GM12878 (cell line): ENCODE data around the gene APC2. TPM values are rescaled to one million over a fixed set of nuclear protein-coding genes. Genes with fewer than 3 reads are reported as not detected.
A peak's percentile ranks its signal among the peaks of the same experiment; 100 is the strongest.

Experiments
- ASH2L ChIP-seq: fragments of 300-600, 200-600 bp; sonication (generic); IDR thresholded peaks from 2 replicates; pipeline ENCODE4 v1.6.1; 2017; ENCODE audit warnings: low read depth, mild to moderate bottlenecking, borderline replicate concordance
- CBFB ChIP-seq: IDR thresholded peaks from 2 replicates; pipeline ENCODE4 v1.6.1; 2016; ENCODE audit warnings: antibody characterized with exemption, low read depth
- CHD4 ChIP-seq: fragments of 200-600 bp; sonication (generic); IDR thresholded peaks from 2 replicates; pipeline ENCODE4 v1.6.1; 2016; ENCODE audit warnings: mild to moderate bottlenecking
- EED ChIP-seq: sonication (generic); IDR thresholded peaks from 2 replicates; pipeline ENCODE4 v1.6.1; 2016; ENCODE audit warnings: antibody characterized with exemption, low read depth
- EGR1 ChIP-seq, 2 experiments: IDR thresholded peaks; 1 replicate in 1 of 2; 2 replicates in 1 of 2; pipeline ENCODE4 v1.6.1; 2011 to 2012; ENCODE audit warnings: low read depth in 2 of 2, low read length in 2 of 2, borderline replicate concordance in 1 of 2, mild to moderate bottlenecking in 1 of 2, moderate library complexity in 1 of 2
- EP300 ChIP-seq, 2 experiments: fragments of 150-350 bp in 1 of 2; IDR thresholded peaks; 2 replicates each; pipeline ENCODE4 v1.6.1; 2011 to 2012; ENCODE audit warnings: low read depth in 2 of 2, low read length in 2 of 2, borderline replicate concordance in 1 of 2, improper control_type of control experiment in 1 of 2, inconsistent platforms in 1 of 2; ENCODE audit not compliant: control insufficient read depth in 1 of 2
- EZH2 ChIP-seq: IDR thresholded peaks from 2 replicates; pipeline ENCODE4 v1.6.1; 2012; ENCODE audit warnings: low read depth, mild to moderate bottlenecking, control low read depth, inconsistent platforms, low read length, borderline replicate concordance; ENCODE audit not compliant: control insufficient read depth
- GABPA ChIP-seq: IDR thresholded peaks from 2 replicates; pipeline ENCODE4 v1.6.1; 2014; ENCODE audit warnings: antibody characterized with exemption, low read depth, mild to moderate bottlenecking, inconsistent platforms
- JUNB ChIP-seq: IDR thresholded peaks from 2 replicates; pipeline ENCODE4 v1.6.1; 2016; ENCODE audit warnings: antibody characterized with exemption, mild to moderate bottlenecking
- KAT2A ChIP-seq: conservative IDR thresholded peaks from 2 replicates; pipeline ENCODE4 v1.6.1; 2011; ENCODE audit warnings: low read depth, low read length; ENCODE audit not compliant: control insufficient read depth
- SMAD5 ChIP-seq: IDR thresholded peaks from 2 replicates; pipeline ENCODE4 v1.6.1; 2016; ENCODE audit warnings: antibody characterized with exemption, low read depth
- SMC3 ChIP-seq: IDR thresholded peaks from 2 replicates; pipeline ENCODE4 v1.6.1; 2011; ENCODE audit warnings: low read length, improper control_type of control experiment, borderline replicate concordance
- SPI1 ChIP-seq: IDR thresholded peaks from 2 replicates; pipeline ENCODE4 v1.6.1; 2011; ENCODE audit warnings: low read depth, mild to moderate bottlenecking, low read length, moderate library complexity, borderline replicate concordance; ENCODE audit not compliant: insufficient read depth
- SREBF1 ChIP-seq: IDR thresholded peaks from 2 replicates; pipeline ENCODE4 v1.6.1; 2012; ENCODE audit warnings: mild to moderate bottlenecking, low read length
- TBL1XR1 ChIP-seq: IDR thresholded peaks from 2 replicates; pipeline ENCODE4 v1.6.1; 2012; ENCODE audit warnings: low read depth, low read length, improper control_type of control experiment
- ZNF207 ChIP-seq: fragments of 450-650 bp; IDR thresholded peaks from 2 replicates; pipeline ENCODE4 v1.6.1; 2014; ENCODE audit warnings: antibody characterized with exemption, mild to moderate bottlenecking, borderline replicate concordance
- ZNF24 ChIP-seq: fragments of 450-650 bp; IDR thresholded peaks from 2 replicates; pipeline ENCODE4 v1.6.1; 2017; ENCODE audit warnings: antibody characterized with exemption, mild to moderate bottlenecking
- ZNF274 ChIP-seq: IDR thresholded peaks from one replicate; pipeline ENCODE4 v1.8.0; 2011; ENCODE audit not compliant: insufficient read length, insufficient read depth
- polyA plus RNA-seq, 11 experiments: library from polyadenylated mRNA; depleted of rRNA in 4 of 11; unstranded in 6 of 11; stranded (reverse) in 5 of 11; fragments of >200 nt; fragmentation: Nextera tagmentation in 4 of 11; fragmentation: Illumina TruSeq in 1 of 11; extraction: Ambion mirVana in 4 of 11; extraction: Trizol in 1 of 11; gene quantifications; 1 replicate in 1 of 11; 2 replicates in 10 of 11; pipeline versions ENCODE4 v1.2.1 to v1.2.3, GENCODE V29; 2011 to 2016; ENCODE audit warnings: inconsistent platforms in 2 of 11, missing spikeins in 2 of 11, low read depth in 1 of 11
- total RNA-seq, 4 experiments: library from RNA; depleted of rRNA in 3 of 4; stranded (reverse); fragments of >200 nt in 3 of 4; fragmentation: Illumina TruSeq in 1 of 4; extraction: Trizol in 1 of 4; gene quantifications; 2 replicates each; pipeline versions ENCODE4 v1.2.1 to v1.2.3, GENCODE V29; 2013 to 2021
- TF ChIP-seq, protein P1 (sequence below): fragments of 450-650 bp; IDR thresholded peaks from 2 replicates; pipeline ENCODE4 v1.6.1; 2018; ENCODE audit warnings: mild to moderate bottlenecking, low read depth, moderate library complexity; ENCODE audit not compliant: partially characterized antibody
- TF ChIP-seq, protein P2 (sequence below): IDR thresholded peaks from 2 replicates; pipeline ENCODE4 v1.6.1; 2011; ENCODE audit warnings: borderline replicate concordance, low read depth, mild to moderate bottlenecking, moderate library complexity, low read length; ENCODE audit not compliant: insufficient read depth, poor library complexity, severe bottlenecking
- TF ChIP-seq, protein P3 (sequence below): fragments of 450-650 bp; IDR thresholded peaks from 2 replicates; pipeline ENCODE4 v1.6.1; 2017; ENCODE audit warnings: mild to moderate bottlenecking
- TF ChIP-seq, protein P4 (sequence below): IDR thresholded peaks from 2 replicates; pipeline ENCODE4 v1.6.1; 2012; ENCODE audit warnings: low read depth, low read length, improper control_type of control experiment

APC2 gene
- total and polyA plus RNA-seq, 10 of the 15 experiments (the other 5 are each of a cell fraction or from before 2014, with no cell fraction given), result under 0.01 to 0.73 (median 0.04) TPM; not detected in 5

DNA sequence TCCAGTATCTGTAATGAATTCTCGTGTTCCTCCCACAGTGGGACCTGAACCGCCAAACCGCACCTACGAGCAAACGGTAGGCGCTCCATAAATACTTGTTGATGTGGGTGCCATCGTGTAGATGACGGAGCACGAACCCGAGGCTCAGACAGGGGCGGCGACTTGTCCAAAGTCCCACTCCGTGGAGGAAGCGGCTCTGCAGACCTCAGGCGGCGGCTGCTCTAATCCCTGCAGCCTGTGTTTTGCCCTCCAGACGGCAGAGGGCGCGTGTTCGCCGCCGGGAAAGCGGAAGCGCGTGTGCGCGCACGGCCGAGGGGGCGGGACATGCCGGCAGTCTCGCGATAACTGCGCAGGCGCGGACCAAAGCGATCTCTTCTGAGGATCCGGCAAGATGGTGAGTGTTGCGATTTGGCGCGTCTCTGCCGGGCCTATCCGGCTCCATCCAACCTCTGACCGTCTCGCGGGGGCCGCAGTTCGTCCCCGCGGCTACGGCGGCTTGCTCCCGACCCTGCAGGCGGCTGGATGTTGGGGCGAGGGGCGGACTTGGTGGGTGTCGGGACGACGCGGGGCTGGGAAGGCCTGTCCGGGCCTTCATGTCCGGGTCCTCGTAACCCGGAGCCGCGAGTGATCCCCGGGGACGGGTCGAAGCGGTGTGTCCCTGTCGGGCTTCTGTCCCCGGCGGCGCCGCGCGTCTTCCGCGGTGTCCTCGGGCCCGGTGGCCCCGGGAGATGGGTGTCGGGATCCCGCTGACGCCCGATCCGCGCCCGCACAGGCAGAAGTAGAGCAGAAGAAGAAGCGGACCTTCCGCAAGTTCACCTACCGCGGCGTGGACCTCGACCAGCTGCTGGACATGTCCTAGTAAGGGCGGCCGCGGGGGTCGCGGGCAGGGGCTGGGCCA lies 11.6 kb upstream of the APC2 start, which contains the start of gene RPS15 (continued):
- TF ChIP-seq, protein P1, sequence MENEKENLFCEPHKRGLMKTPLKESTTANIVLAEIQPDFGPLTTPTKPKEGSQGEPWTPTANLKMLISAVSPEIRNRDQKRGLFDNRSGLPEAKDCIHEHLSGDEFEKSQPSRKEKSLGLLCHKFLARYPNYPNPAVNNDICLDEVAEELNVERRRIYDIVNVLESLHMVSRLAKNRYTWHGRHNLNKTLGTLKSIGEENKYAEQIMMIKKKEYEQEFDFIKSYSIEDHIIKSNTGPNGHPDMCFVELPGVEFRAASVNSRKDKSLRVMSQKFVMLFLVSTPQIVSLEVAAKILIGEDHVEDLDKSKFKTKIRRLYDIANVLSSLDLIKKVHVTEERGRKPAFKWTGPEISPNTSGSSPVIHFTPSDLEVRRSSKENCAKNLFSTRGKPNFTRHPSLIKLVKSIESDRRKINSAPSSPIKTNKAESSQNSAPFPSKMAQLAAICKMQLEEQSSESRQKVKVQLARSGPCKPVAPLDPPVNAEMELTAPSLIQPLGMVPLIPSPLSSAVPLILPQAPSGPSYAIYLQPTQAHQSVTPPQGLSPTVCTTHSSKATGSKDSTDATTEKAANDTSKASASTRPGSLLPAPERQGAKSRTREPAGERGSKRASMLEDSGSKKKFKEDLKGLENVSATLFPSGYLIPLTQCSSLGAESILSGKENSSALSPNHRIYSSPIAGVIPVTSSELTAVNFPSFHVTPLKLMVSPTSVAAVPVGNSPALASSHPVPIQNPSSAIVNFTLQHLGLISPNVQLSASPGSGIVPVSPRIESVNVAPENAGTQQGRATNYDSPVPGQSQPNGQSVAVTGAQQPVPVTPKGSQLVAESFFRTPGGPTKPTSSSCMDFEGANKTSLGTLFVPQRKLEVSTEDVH, result no peak
- TF ChIP-seq SMAD5 (peak; percentile 96), TBL1XR1 (no peak), EED (no peak), KAT2A (peak; percentile 89; the same call in 1 of the 2 replicates), GABPA (peak; percentile 88), SREBF1 (no peak), EP300 (IDR thresholded peaks at IDR 0.05; ENCODE audit: borderline replicate concordance in 1 of 2, control insufficient read depth in 1 of 2, low read depth in 2 of 2, low read length in 2 of 2) (peak in 1 of 2 experiments; percentile 50; a peak in 1 of 4 replicates), CBFB (peak; percentile 93), SPI1 (peak; percentile 84; the same call in 1 of the 2 replicates), ZNF24 (no peak), EZH2 (no peak), ZNF207 (peak; percentile 90), SMC3 (peak; percentile 37), ZNF274 (no peak), JUNB (no peak), CHD4 (no peak), EGR1 (IDR thresholded peaks at IDR 0.05; ENCODE audit: borderline replicate concordance in 1 of 2, low read depth in 2 of 2, low read length in 2 of 2) (peak in 1 of 2 experiments; percentile 68; a peak in 2 of 3 replicates), ASH2L (0 out of 2 replicates have a peak, but pooled peaks have one; percentile 92)
- TF ChIP-seq, protein P2, sequence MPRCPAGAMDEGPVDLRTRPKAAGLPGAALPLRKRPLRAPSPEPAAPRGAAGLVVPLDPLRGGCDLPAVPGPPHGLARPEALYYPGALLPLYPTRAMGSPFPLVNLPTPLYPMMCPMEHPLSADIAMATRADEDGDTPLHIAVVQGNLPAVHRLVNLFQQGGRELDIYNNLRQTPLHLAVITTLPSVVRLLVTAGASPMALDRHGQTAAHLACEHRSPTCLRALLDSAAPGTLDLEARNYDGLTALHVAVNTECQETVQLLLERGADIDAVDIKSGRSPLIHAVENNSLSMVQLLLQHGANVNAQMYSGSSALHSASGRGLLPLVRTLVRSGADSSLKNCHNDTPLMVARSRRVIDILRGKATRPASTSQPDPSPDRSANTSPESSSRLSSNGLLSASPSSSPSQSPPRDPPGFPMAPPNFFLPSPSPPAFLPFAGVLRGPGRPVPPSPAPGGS, result peak; percentile 85
- TF ChIP-seq, protein P3, sequence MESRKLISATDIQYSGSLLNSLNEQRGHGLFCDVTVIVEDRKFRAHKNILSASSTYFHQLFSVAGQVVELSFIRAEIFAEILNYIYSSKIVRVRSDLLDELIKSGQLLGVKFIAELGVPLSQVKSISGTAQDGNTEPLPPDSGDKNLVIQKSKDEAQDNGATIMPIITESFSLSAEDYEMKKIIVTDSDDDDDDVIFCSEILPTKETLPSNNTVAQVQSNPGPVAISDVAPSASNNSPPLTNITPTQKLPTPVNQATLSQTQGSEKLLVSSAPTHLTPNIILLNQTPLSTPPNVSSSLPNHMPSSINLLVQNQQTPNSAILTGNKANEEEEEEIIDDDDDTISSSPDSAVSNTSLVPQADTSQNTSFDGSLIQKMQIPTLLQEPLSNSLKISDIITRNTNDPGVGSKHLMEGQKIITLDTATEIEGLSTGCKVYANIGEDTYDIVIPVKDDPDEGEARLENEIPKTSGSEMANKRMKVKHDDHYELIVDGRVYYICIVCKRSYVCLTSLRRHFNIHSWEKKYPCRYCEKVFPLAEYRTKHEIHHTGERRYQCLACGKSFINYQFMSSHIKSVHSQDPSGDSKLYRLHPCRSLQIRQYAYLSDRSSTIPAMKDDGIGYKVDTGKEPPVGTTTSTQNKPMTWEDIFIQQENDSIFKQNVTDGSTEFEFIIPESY, result 0 out of 2 replicates have a peak, but pooled peaks have one; percentile 10
- TF ChIP-seq, protein P4, sequence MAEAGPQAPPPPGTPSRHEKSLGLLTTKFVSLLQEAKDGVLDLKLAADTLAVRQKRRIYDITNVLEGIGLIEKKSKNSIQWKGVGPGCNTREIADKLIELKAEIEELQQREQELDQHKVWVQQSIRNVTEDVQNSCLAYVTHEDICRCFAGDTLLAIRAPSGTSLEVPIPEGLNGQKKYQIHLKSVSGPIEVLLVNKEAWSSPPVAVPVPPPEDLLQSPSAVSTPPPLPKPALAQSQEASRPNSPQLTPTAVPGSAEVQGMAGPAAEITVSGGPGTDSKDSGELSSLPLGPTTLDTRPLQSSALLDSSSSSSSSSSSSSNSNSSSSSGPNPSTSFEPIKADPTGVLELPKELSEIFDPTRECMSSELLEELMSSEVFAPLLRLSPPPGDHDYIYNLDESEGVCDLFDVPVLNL, result peak; percentile 49; the same call in 1 of the 2 replicates
